HEK293 (cell line): ENCODE measurements around the gene WDTC1.

Experiments used
- CTCF ChIP-seq: fragments of 450-650 bp; formaldehyde crosslinking; IDR thresholded peaks from 2 replicates; pipeline ENCODE4 v1.5.1; 2016; ENCODE audit warnings: missing biosample characterization, missing genetic modification characterization
- GLIS2 ChIP-seq: fragments of 450-650 bp; formaldehyde crosslinking; IDR thresholded peaks from 2 replicates; pipeline ENCODE4 v1.5.1; 2016; ENCODE audit warnings: missing biosample characterization, missing genetic modification characterization
- PRDM10 ChIP-seq: fragments of 450-650 bp; formaldehyde crosslinking; IDR thresholded peaks from 2 replicates; pipeline ENCODE4 v1.5.1; 2016; ENCODE audit warnings: missing biosample characterization, missing genetic modification characterization
- REST ChIP-seq: fragments of 450-650 bp; formaldehyde crosslinking; IDR thresholded peaks from 2 replicates; pipeline ENCODE4 v1.5.1; 2016; ENCODE audit warnings: missing biosample characterization, missing genetic modification characterization
- ZBTB17 ChIP-seq: fragments of 450-650 bp; formaldehyde crosslinking; IDR thresholded peaks from 2 replicates; pipeline ENCODE4 v1.5.1; 2016; ENCODE audit warnings: missing biosample characterization, missing genetic modification characterization
- ZNF155 ChIP-seq: fragments of 450-650 bp; formaldehyde crosslinking; IDR thresholded peaks from 2 replicates; pipeline ENCODE4 v1.5.1; 2016; ENCODE audit warnings: missing biosample characterization, missing genetic modification characterization
- ZNF174 ChIP-seq: fragments of 450-650 bp; formaldehyde crosslinking; IDR thresholded peaks from 2 replicates; pipeline ENCODE4 v1.5.0; 2017; ENCODE audit warnings: missing biosample characterization, mild to moderate bottlenecking, missing genetic modification characterization
- ZNF2 ChIP-seq: fragments of 450-650 bp; formaldehyde crosslinking; IDR thresholded peaks from 2 replicates; pipeline ENCODE4 v1.5.1; 2016; ENCODE audit warnings: missing biosample characterization, missing genetic modification characterization
- ZNF214 ChIP-seq: fragments of 450-650 bp; formaldehyde crosslinking; IDR thresholded peaks from 2 replicates; pipeline ENCODE4 v1.5.1; 2017; ENCODE audit warnings: missing biosample characterization, mild to moderate bottlenecking, missing genetic modification characterization, borderline replicate concordance
- ZNF292 ChIP-seq: fragments of 450-650 bp; formaldehyde crosslinking; IDR thresholded peaks from 2 replicates; pipeline ENCODE4 v1.5.1; 2016; ENCODE audit warnings: low read depth, missing biosample characterization, missing genetic modification characterization, borderline replicate concordance
- ZNF48 ChIP-seq: fragments of 450-650 bp; formaldehyde crosslinking; IDR thresholded peaks from 2 replicates; pipeline ENCODE4 v1.5.1; 2016; ENCODE audit warnings: missing biosample characterization, missing genetic modification characterization
- ZNF664 ChIP-seq: fragments of 450-650 bp; formaldehyde crosslinking; IDR thresholded peaks from 2 replicates; pipeline ENCODE4 v1.5.1; 2016; ENCODE audit warnings: missing biosample characterization, missing genetic modification characterization

GRCh38 chr1:27331426-27331825, 97.0 kb downstream of the WDTC1 start:
- TF ChIP-seq REST (no peak), ZNF48 (tag by site-specific recombination) (no peak), ZNF664 (no peak), ZNF214 (tag by site-specific recombination) (no peak), ZNF2 (tag by site-specific recombination) (no peak), PRDM10 (tag by site-specific recombination) (no peak), ZNF174 (tag by site-specific recombination) (no peak), ZNF292 (tag by site-specific recombination) (no peak), GLIS2 (tag by site-specific recombination) (no peak), ZBTB17 (tag by site-specific recombination) (no peak), CTCF (no peak), ZNF155 (tag by site-specific recombination) (no peak)
